ENCODE measurements around the gene TMEM204. TPM values are rescaled to one million over a fixed set of nuclear protein-coding genes. Genes with fewer than 3 reads are reported as not detected.

Gene TMEM204
- total RNA-seq, 4 donors from 2014 or later: 13.7 to 26.0 (median 26.0) TPM

DNA sequence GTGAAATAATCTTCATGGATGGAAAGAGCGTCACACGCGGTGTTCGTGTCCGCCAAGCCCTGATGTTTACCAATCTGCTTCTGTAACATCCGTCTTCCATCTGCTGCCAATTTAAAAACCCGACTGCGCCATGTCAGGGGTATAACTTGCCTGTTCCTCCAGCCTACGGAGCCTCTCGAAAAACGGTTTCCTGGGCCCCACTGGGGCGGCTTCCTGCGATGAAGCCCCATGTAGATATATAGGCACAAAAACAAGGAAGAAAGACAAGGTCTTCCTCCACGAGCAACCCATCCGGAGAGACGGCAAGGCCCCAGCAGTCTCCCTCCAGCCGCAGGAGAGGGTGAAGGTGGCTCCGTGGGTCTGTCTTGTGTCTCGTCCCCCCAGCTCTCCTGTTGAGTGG, 44.8 kb upstream of the TMEM204 start, which contains the start of gene PTX4:
TSS of gene PTX4 (minus strand) at position 326 of the 400 bp plus-strand sequence. CDS start at position 291, 35 bp downstream.
- intact Hi-C loops (cut with DNase I; ENCODE audit: low total_unique reads): no loop called here
- DNase-seq (ENCODE audit: low spot score in 2 of 2): no peak
- H3K4me3 ChIP-seq (ENCODE audit: low read depth, poor library complexity, severe bottlenecking): no peak within 1 kb of the TSS
- 84 to 87% methylated on average over 19 of the region's 19 CpGs for WGBS, 2 donors
- TF ChIP-seq POLR2A (IDR thresholded peaks at IDR 0.05): no peak
- TF ChIP-seq, protein P1, sequence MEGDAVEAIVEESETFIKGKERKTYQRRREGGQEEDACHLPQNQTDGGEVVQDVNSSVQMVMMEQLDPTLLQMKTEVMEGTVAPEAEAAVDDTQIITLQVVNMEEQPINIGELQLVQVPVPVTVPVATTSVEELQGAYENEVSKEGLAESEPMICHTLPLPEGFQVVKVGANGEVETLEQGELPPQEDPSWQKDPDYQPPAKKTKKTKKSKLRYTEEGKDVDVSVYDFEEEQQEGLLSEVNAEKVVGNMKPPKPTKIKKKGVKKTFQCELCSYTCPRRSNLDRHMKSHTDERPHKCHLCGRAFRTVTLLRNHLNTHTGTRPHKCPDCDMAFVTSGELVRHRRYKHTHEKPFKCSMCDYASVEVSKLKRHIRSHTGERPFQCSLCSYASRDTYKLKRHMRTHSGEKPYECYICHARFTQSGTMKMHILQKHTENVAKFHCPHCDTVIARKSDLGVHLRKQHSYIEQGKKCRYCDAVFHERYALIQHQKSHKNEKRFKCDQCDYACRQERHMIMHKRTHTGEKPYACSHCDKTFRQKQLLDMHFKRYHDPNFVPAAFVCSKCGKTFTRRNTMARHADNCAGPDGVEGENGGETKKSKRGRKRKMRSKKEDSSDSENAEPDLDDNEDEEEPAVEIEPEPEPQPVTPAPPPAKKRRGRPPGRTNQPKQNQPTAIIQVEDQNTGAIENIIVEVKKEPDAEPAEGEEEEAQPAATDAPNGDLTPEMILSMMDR (IDR thresholded peaks at IDR 0.05): no peak

DNA sequence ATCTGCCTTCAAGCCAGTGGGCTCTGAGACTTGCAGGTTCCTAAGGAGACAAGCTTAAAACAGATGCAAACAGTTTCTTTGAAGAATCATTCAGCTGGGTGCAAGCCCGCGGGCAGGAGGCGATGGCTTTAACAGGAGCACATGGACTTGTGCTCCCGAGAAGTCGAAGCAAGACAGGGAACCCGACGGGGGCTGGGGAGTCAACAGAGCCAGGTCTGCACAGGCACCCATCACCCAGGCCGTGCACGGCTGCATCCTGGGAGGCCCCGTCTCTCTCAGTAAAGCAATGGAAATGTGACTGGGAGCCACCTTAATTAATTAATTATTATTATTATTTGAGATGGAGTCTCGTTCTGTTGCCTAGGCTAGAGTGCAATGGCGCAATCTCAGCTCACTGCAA, 44.4 kb upstream of the TMEM204 start:
- intact Hi-C loops (cut with DNase I; ENCODE audit: low total_unique reads): no loop called here
- DNase-seq (ENCODE audit: low spot score in 2 of 2): no peak
- no peak overlapping the region for H3K4me3 ChIP-seq (ENCODE audit: low read depth, poor library complexity, severe bottlenecking)
- TF ChIP-seq, protein P1 (IDR thresholded peaks at IDR 0.05): no peak
- TF ChIP-seq POLR2A (IDR thresholded peaks at IDR 0.05): no peak
- WGBS, 2 donors: 87 to 93% methylated on average over 12 of the region's 12 CpGs

DNA sequence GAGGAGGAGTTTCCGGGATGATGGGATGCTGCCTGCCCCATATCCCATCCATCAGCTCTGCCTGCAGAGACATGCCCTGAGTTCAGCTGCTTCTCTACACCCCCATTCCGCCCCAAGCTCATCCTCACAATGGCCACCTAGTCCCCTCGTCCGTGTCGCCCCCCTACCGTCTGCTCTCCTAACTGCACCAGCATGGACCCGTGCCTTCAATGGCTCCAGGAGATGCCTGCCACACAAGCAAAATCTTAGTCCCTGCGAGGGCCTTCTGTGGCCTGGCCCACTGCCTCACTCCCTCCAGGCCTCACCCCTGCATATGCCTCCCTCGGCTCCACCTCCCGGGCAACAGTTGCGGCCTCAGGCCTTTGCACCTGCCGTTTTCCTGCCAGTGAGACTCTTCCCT, 42.1 kb upstream of the TMEM204 start:
- no peak for DNase-seq (ENCODE audit: low spot score in 2 of 2)
- no peak overlapping the region for H3K4me3 ChIP-seq (ENCODE audit: low read depth, poor library complexity, severe bottlenecking)
- intact Hi-C loops (cut with DNase I; ENCODE audit: low total_unique reads): no loop called here
- no peak for TF ChIP-seq POLR2A (IDR thresholded peaks at IDR 0.05)
- WGBS, 2 donors: 62 to 65% methylated on average over 12 of the region's 12 CpGs

DNA sequence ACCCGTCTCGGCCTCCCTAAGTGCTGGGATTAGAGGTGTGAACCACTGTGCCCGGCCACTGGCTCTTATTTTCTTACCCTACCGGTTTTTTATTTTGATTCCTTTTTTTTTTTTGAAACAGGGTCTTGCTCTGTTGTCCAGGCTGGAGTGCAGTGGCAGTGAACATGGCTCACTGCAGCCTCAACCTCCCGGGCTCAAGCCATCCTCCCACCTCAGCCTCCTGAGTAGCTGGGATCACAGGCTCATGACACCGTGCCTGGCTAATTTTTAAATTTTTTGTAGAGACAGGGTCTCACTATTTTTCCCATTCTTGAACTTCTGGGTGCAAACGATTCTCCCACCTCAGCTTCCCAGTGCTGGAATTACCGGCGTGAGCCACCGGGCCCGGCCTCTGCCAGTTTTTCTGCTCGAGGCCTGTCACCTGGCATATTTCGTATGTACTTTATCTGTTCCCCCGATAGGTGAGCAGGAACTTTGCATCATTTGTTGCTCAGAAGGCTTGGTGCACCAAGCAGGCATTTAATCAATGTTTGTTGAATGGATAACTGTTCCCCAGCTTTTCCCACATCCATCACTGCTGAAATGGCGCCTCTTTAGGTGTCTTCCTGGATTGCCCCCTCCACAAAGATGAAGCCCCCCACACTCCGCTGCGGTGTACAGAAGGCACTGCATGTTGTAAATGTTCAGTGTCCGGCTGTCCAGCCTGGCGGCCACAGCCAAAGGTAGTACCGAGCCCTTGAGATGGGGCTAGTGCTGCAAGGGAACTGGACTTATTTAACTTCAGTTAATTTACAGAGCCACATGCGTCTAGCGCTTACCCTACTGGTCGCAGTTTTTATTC, 41.2 kb upstream of the TMEM204 start:
- no peak overlapping the region for H3K4me3 ChIP-seq (ENCODE audit: low read depth, poor library complexity, severe bottlenecking)
- intact Hi-C loops (cut with DNase I; ENCODE audit: low total_unique reads): no loop called here
- DNase-seq (ENCODE audit: low spot score in 2 of 2): no peak
- TF ChIP-seq POLR2A (IDR thresholded peaks at IDR 0.05): no peak
- TF ChIP-seq, protein P1 (IDR thresholded peaks at IDR 0.05): no peak
- WGBS, 2 donors: 86 to 87% methylated on average over 23 of the region's 23 CpGs

DNA sequence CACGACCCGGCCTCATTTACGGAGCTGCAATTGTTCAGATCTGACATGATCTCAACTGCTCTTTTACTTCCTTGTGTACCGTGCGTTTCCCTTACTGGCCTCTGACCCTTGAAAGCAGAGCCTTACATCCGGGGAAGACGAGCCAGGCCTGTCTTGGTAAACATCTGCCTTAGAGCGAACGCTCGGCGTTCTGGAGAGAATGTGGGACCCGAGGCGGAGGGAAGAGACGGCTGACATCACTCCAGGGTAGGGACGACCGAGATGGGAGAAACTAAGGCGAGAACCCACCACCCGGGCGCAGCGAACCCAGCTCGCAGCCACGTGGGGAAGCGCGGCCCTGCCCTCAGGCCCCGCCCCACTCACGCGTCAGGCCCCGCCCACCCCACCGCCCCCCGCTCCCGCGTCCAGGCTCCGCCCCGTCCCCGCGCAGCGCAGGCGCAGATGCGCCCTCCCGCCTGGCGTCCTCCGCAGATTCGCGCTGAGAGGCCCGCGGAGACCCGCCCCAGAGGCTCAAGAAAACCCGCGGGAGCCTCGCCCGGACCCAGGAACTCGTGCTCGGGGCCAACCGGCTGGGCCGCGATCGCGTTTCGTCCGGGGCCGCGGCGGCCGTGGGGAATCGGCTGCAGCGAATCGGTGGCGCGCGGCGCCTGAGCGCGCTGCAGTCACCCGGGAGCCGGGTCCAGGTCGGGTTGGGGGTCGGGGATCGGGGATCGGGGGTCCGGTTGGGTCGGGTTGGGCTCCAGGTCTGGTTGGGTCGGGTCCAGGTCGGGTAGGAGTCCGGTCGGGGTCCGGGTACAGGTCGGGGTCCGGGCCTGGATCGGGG, 40.3 kb upstream of the TMEM204 start, which contains the start of gene TELO2:
TSS of gene TELO2 (plus strand) at position 438 of the 823 bp plus-strand sequence. CDS start 922 bp downstream, outside the sequence.
- intact Hi-C loops (cut with DNase I; ENCODE audit: low total_unique reads): no loop called here
- DNase-seq (ENCODE audit: low spot score in 2 of 2): peak; percentile 51 to 94
- 2 to 7% methylated on average over 25 to 71 of the region's 89 CpGs for WGBS, 2 donors
- H3K4me3 ChIP-seq (ENCODE audit: low read depth, poor library complexity, severe bottlenecking): peak within 1 kb of the TSS; percentile 54
- no peak for TF ChIP-seq POLR2A (IDR thresholded peaks at IDR 0.05)
- TF ChIP-seq, protein P1 (IDR thresholded peaks at IDR 0.05): no peak

DNA sequence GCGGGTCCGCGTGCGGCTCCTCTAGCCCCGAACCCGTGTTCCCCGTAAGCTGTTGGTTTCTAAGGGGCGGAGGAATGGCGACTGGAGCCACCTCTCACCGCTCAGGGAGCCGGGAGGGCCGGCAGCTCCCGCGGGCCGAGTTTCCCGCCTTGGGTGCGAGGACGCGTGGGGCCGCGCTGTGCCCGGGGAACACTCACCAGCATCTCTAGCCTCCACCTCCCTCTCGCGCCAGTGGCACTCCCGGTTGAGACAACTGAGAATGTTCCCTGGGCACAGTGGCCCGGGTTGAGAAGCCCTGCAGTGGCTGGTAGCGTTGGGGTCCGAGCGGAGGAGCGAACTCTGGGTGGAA, 39.7 kb upstream of the TMEM204 start:
- peak overlapping the region; percentile 54 for H3K4me3 ChIP-seq (ENCODE audit: low read depth, poor library complexity, severe bottlenecking)
- DNase-seq (ENCODE audit: low spot score in 2 of 2): no peak
- TF ChIP-seq POLR2A (IDR thresholded peaks at IDR 0.05): no peak
- TF ChIP-seq, protein P1 (IDR thresholded peaks at IDR 0.05): no peak
- intact Hi-C loops (cut with DNase I; ENCODE audit: low total_unique reads): no loop called here
- 0% methylated on average over 26 to 30 of the region's 30 CpGs for WGBS, 2 donors

All from lower leg skin (tissue), 4 donors.